GM21576 (cell line): Measurements from ENCODE around the gene TMEM234.

ENCODE experiments used
- ATAC-seq: cut with Tn5 transposase; IDR thresholded peaks from one replicate; pipeline ENCODE4 v1.9.1; 2021; ENCODE audit warnings: mild to moderate bottlenecking, moderate library complexity; ENCODE audit not compliant: unreplicated experiment

TMEM234 gene

GRCh38 chr1:32180186-32181060 is 41.7 kb downstream of the TMEM234 start:
- ATAC-seq: peak; percentile 28

- ATAC-seq: peak; percentile 79
These were observed 42.5 kb downstream of the TMEM234 start, which contains the start of gene TXLNA for GRCh38 chr1:32179443-32180185. Gene TXLNA (plus strand): TSS chr1:32179675. CDS start chr1:32180346, 671 bp downstream.

GRCh38 chr1:32179193-32179442 is 43.0 kb downstream of the TMEM234 start:
- ATAC-seq: no peak

- no peak for ATAC-seq
These were observed 43.6 kb downstream of the TMEM234 start for GRCh38 chr1:32178380-32179192.

GRCh38 chr1:32172621-32173245 is 49.4 kb downstream of the TMEM234 start:
- no peak for ATAC-seq

GRCh38 chr1:32170991-32171390 is 51.2 kb downstream of the TMEM234 start:
- no peak for ATAC-seq
